GM18868 (cell line): ENCODE results near the gene CDC40.
"Not testable (repeated sequence)": the region's sequence is repeated elsewhere in the genome, so short reads cannot be mapped to it uniquely, and the experiment has no call there.

Experiments
- ATAC-seq: cut with Tn5 transposase; IDR thresholded peaks from one replicate; pipeline ENCODE4 v1.9.1; 2021; ENCODE audit warnings: mild to moderate bottlenecking, moderate library complexity; ENCODE audit not compliant: unreplicated experiment

Gene CDC40

GRCh38 chr6:110198561-110198960 lies 18.3 kb downstream of the CDC40 start:
- ATAC-seq = no peak

GRCh38 chr6:110201151-110201884 lies 21.1 kb downstream of the CDC40 start:
- no peak for ATAC-seq

- ATAC-seq = no peak
Observed at GRCh38 chr6:110207652-110208051, 27.4 kb downstream of the CDC40 start.

- no peak for ATAC-seq
Observed at GRCh38 chr6:110211753-110212152, 31.5 kb downstream of the CDC40 start.

- ATAC-seq = no peak
Observed at GRCh38 chr6:110214338-110214737, 34.1 kb downstream of the CDC40 start.

- no peak for ATAC-seq
Observed at GRCh38 chr6:110216140-110216539, 35.9 kb downstream of the CDC40 start.

- no peak for ATAC-seq
Observed at GRCh38 chr6:110217266-110217665, 37.0 kb downstream of the CDC40 start.

GRCh38 chr6:110221738-110222137 lies 41.5 kb downstream of the CDC40 start:
- no peak for ATAC-seq

- ATAC-seq = no peak
Observed at GRCh38 chr6:110226261-110226660, 46.0 kb downstream of the CDC40 start.

- no peak for ATAC-seq
Observed at GRCh38 chr6:110232450-110232849, 52.2 kb downstream of the CDC40 start.

- peak; percentile 97 for ATAC-seq
Observed at GRCh38 chr6:110233770-110234374, 53.6 kb downstream of the CDC40 start.

- not testable (repeated sequence) for ATAC-seq
Observed at GRCh38 chr6:110236007-110236406, 55.8 kb downstream of the CDC40 start.

- no peak for ATAC-seq
Observed at GRCh38 chr6:110239526-110240274, 59.5 kb downstream of the CDC40 start.

- not testable (repeated sequence) for ATAC-seq
Observed at GRCh38 chr6:110244621-110245020, 64.4 kb downstream of the CDC40 start.

- no peak for ATAC-seq
Observed at GRCh38 chr6:110246378-110246777, 66.2 kb downstream of the CDC40 start.

- ATAC-seq = no peak
Observed at GRCh38 chr6:110246900-110247546, 66.8 kb downstream of the CDC40 start.

GRCh38 chr6:110250058-110250457 lies 69.8 kb downstream of the CDC40 start:
- no peak for ATAC-seq

GRCh38 chr6:110250838-110251237 lies 70.6 kb downstream of the CDC40 start:
- ATAC-seq = no peak

GRCh38 chr6:110255211-110255750 lies 75.1 kb downstream of the CDC40 start:
- no peak for ATAC-seq

GRCh38 chr6:110256366-110256765 lies 76.1 kb downstream of the CDC40 start:
- ATAC-seq = no peak

GRCh38 chr6:110265273-110265672 lies 85.0 kb downstream of the CDC40 start:
- ATAC-seq = no peak
